GM23338 (cell line): ENCODE data around the gene MAP3K6. TPM values are rescaled to one million over a fixed set of nuclear protein-coding genes. Genes with fewer than 3 reads are reported as not detected.

Source experiments
- ATAC-seq: fragments of 200-7000 bp; cut with Tn5 transposase; 3 replicates; pipeline ENCODE4 v1.9.1; 2020
- DNase-seq: peaks from one replicate; pipeline ENCODE4 v3.0.0-alpha.2; 2015; ENCODE audit warnings: low spot score
- H2AFZ ChIP-seq: fragments of 200-600 bp; sonication (generic); 2 replicates; pipeline ENCODE4 v1.8.0; 2016; ENCODE audit warnings: antibody characterized with exemption, mild to moderate bottlenecking, moderate library complexity
- H3F3A ChIP-seq: fragments of 200-600 bp; sonication (generic); replicated peaks from 2 replicates; pipeline ENCODE4 v1.8.0; 2017; ENCODE audit warnings: antibody characterized with exemption, mixed run types, low read depth
- H3K27ac ChIP-seq: fragments of 200-600 bp; sonication (generic); 2 replicates; pipeline ENCODE4 v1.6.1; 2016; ENCODE audit warnings: low read depth
- H3K27me3 ChIP-seq: fragments of 200-600 bp; sonication (generic); 2 replicates; pipeline ENCODE4 v1.8.0; 2016; ENCODE audit warnings: mild to moderate bottlenecking, mixed run types, moderate library complexity; ENCODE audit not compliant: insufficient read depth
- H3K36me3 ChIP-seq: fragments of 200-600 bp; sonication (generic); 2 replicates; pipeline ENCODE4 v1.8.0; 2016; ENCODE audit warnings: mild to moderate bottlenecking; ENCODE audit not compliant: insufficient read depth
- H3K4me1 ChIP-seq: fragments of 200-600 bp; sonication (generic); 2 replicates; pipeline ENCODE4 v1.8.0; 2016; ENCODE audit warnings: mild to moderate bottlenecking, moderate library complexity; ENCODE audit not compliant: insufficient read depth
- H3K4me2 ChIP-seq: fragments of 200-600 bp; sonication (generic); 2 replicates; pipeline ENCODE4 v1.7.1; 2017; ENCODE audit warnings: mixed run types
- H3K4me3 ChIP-seq: fragments of 200-600 bp; sonication (generic); 2 replicates; pipeline ENCODE4 v1.6.1; 2016; ENCODE audit warnings: mixed run types
- H3K79me2 ChIP-seq: fragments of 200-600 bp; sonication (generic); replicated peaks from 2 replicates; pipeline ENCODE4 v1.8.0; 2017; ENCODE audit warnings: mild to moderate bottlenecking; ENCODE audit not compliant: insufficient read depth
- H3K9me2 ChIP-seq: fragments of 200-600 bp; sonication (generic); 2 replicates; pipeline ENCODE4 v1.8.0; 2017; ENCODE audit not compliant: insufficient read depth
- H4K20me1 ChIP-seq: fragments of 200-600 bp; sonication (generic); replicated peaks from 2 replicates; pipeline ENCODE4 v1.8.0; 2017; ENCODE audit warnings: mild to moderate bottlenecking; ENCODE audit not compliant: insufficient read depth
- H3K27ac Mint-ChIP-seq: 2 replicates; pipeline ENCODE4 v1.8.0; 2020; ENCODE audit warnings: inconsistent platforms, mild to moderate bottlenecking, moderate library complexity, mixed read lengths
- H3K27me3 Mint-ChIP-seq: 3 replicates; pipeline ENCODE4 v1.8.0; 2022; ENCODE audit warnings: low read depth, mild to moderate bottlenecking, moderate library complexity, mixed read lengths, inconsistent platforms; ENCODE audit not compliant: insufficient read depth, poor library complexity
- H3K36me3 Mint-ChIP-seq: 3 replicates; pipeline ENCODE4 v1.8.0; 2021; ENCODE audit warnings: low read depth, mild to moderate bottlenecking, inconsistent platforms, moderate library complexity, mixed read lengths
- H3K4me1 Mint-ChIP-seq: 3 replicates; pipeline ENCODE4 v1.8.0; 2020; ENCODE audit warnings: mild to moderate bottlenecking, inconsistent platforms, mixed read lengths
- H3K4me3 Mint-ChIP-seq: 3 replicates; pipeline ENCODE4 v1.8.0; 2021; ENCODE audit warnings: moderate library complexity, mild to moderate bottlenecking, inconsistent platforms, mixed read lengths
- H3K9me3 Mint-ChIP-seq: 3 replicates; pipeline ENCODE4 v1.8.0; 2020; ENCODE audit warnings: moderate library complexity, mild to moderate bottlenecking, inconsistent platforms, mixed read lengths
- ETS1 ChIP-seq: IDR thresholded peaks from 2 replicates; pipeline ENCODE4 v1.6.1; 2016; ENCODE audit warnings: antibody characterized with exemption
- NANOG ChIP-seq: IDR thresholded peaks from 2 replicates; pipeline ENCODE4 v1.6.1; 2016; ENCODE audit warnings: antibody characterized with exemption, borderline replicate concordance
- POLR2AphosphoS5 ChIP-seq: IDR thresholded peaks from 2 replicates; pipeline ENCODE4 v1.6.1; 2016; ENCODE audit warnings: antibody characterized with exemption, low read depth
- STAT1 ChIP-seq: IDR thresholded peaks from one replicate; pipeline ENCODE4 v1.6.1; 2016; ENCODE audit warnings: antibody characterized with exemption; ENCODE audit not compliant: unreplicated experiment
- polyA plus RNA-seq: library from polyadenylated mRNA; unstranded; fragments of >200 nt; fragmentation: Nextera tagmentation; extraction: Ambion mirVana; gene quantifications from 2 replicates; pipeline ENCODE4 v1.2.1, GENCODE V29; 2016
- total RNA-seq: library from RNA; depleted of rRNA; stranded (reverse); fragments of >200 nt; shearing (Covaris generic); gene quantifications from 2 replicates; pipeline ENCODE4 v1.2.3, GENCODE V29; 2014
- TF ChIP-seq, protein P1 (sequence below): fragments of 250-450 bp; sonication (Bioruptor Pico); IDR thresholded peaks from 2 replicates; pipeline ENCODE4 v1.5.0; 2020; ENCODE audit warnings: mild to moderate bottlenecking, moderate library complexity
- TF ChIP-seq, protein P2 (sequence below), 2 experiments: fragments of 200-600 bp in 1 of 2; sonication (generic) in 1 of 2; conservative IDR thresholded peaks; 2 replicates each; pipeline versions ENCODE4 v1.5.1 to v1.6.1; 2016 to 2017; ENCODE audit warnings: antibody characterized with exemption in 2 of 2, low read depth in 2 of 2, mild to moderate bottlenecking in 2 of 2, moderate library complexity in 1 of 2

Gene MAP3K6
- total and polyA plus RNA-seq, 2 experiments from 2014 or later = 8.2 to 10.6 TPM

DNA sequence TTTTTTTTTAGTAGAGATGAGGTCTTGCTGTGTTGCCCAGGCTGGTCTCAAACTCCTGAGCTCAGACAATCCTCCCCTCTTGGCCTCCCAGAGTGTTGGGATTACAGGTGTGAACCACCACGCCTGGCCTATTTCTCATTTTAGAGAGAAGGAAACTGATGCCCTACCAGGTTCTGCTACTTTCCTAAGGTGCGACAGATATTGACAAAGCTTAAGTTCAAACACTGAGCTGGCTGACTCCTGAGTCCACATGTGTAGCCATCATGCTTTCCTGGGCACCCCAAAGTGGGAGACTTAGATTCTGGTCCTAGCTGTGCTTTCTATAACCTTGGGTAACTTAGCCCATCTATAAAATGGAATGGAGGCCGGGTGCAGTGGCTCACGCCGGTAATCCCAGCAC lies 49.9 kb downstream of the MAP3K6 start:
- Histone ChIP-seq H3K9me2 (no peaks in the 10 kb centered on the region), H3K4me1 (no peaks in the 10 kb centered on the region), H3F3A (peaks cover 10% of the 10 kb centered on the region; the same call in 1 of the 2 replicates), H3K4me2 (no peak overlapping the region), H3K79me2 (no peaks in the 10 kb centered on the region), H3K36me3 (no peaks in the 10 kb centered on the region), H3K27me3 (no peaks in the 10 kb centered on the region), H4K20me1 (no peaks in the 10 kb centered on the region), H3K27ac (no peak overlapping the region), H2AFZ (no peak overlapping the region), H3K4me3 (no peak overlapping the region)
- Mint-ChIP-seq H3K9me3 (no peaks in the 10 kb centered on the region), H3K36me3 (no peaks in the 10 kb centered on the region), H3K27me3 (peaks cover 10% of the 10 kb centered on the region), H3K4me3 (no peak overlapping the region), H3K27ac (no peak overlapping the region), H3K4me1 (peaks cover 4% of the 10 kb centered on the region; the same call in 2 of the 3 replicates)
- TF ChIP-seq NANOG (no peak), ETS1 (no peak), POLR2AphosphoS5 (no peak), STAT1 (no peak)
- TF ChIP-seq, protein P1, sequence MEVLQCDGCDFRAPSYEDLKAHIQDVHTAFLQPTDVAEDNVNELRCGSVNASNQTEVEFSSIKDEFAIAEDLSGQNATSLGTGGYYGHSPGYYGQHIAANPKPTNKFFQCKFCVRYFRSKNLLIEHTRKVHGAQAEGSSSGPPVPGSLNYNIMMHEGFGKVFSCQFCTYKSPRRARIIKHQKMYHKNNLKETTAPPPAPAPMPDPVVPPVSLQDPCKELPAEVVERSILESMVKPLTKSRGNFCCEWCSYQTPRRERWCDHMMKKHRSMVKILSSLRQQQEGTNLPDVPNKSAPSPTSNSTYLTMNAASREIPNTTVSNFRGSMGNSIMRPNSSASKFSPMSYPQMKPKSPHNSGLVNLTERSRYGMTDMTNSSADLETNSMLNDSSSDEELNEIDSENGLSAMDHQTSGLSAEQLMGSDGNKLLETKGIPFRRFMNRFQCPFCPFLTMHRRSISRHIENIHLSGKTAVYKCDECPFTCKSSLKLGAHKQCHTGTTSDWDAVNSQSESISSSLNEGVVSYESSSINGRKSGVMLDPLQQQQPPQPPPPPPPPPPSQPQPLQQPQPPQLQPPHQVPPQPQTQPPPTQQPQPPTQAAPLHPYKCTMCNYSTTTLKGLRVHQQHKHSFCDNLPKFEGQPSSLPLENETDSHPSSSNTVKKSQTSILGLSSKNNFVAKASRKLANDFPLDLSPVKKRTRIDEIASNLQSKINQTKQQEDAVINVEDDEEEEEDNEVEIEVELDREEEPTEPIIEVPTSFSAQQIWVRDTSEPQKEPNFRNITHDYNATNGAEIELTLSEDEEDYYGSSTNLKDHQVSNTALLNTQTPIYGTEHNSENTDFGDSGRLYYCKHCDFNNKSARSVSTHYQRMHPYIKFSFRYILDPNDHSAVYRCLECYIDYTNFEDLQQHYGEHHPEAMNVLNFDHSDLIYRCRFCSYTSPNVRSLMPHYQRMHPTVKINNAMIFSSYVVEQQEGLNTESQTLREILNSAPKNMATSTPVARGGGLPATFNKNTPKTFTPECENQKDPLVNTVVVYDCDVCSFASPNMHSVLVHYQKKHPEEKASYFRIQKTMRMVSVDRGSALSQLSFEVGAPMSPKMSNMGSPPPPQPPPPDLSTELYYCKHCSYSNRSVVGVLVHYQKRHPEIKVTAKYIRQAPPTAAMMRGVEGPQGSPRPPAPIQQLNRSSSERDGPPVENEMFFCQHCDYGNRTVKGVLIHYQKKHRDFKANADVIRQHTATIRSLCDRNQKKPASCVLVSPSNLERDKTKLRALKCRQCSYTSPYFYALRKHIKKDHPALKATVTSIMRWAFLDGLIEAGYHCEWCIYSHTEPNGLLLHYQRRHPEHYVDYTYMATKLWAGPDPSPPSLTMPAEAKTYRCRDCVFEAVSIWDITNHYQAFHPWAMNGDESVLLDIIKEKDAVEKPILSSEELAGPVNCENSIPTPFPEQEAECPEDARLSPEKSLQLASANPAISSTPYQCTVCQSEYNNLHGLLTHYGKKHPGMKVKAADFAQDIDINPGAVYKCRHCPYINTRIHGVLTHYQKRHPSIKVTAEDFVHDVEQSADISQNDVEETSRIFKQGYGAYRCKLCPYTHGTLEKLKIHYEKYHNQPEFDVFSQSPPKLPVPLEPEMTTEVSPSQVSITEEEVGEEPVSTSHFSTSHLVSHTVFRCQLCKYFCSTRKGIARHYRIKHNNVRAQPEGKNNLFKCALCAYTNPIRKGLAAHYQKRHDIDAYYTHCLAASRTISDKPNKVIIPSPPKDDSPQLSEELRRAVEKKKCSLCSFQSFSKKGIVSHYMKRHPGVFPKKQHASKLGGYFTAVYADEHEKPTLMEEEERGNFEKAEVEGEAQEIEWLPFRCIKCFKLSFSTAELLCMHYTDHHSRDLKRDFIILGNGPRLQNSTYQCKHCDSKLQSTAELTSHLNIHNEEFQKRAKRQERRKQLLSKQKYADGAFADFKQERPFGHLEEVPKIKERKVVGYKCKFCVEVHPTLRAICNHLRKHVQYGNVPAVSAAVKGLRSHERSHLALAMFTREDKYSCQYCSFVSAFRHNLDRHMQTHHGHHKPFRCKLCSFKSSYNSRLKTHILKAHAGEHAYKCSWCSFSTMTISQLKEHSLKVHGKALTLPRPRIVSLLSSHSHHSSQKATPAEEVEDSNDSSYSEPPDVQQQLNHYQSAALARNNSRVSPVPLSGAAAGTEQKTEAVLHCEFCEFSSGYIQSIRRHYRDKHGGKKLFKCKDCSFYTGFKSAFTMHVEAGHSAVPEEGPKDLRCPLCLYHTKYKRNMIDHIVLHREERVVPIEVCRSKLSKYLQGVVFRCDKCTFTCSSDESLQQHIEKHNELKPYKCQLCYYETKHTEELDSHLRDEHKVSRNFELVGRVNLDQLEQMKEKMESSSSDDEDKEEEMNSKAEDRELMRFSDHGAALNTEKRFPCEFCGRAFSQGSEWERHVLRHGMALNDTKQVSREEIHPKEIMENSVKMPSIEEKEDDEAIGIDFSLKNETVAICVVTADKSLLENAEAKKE (CRISPR knock-in tag) = no peak
- TF ChIP-seq, protein P2, sequence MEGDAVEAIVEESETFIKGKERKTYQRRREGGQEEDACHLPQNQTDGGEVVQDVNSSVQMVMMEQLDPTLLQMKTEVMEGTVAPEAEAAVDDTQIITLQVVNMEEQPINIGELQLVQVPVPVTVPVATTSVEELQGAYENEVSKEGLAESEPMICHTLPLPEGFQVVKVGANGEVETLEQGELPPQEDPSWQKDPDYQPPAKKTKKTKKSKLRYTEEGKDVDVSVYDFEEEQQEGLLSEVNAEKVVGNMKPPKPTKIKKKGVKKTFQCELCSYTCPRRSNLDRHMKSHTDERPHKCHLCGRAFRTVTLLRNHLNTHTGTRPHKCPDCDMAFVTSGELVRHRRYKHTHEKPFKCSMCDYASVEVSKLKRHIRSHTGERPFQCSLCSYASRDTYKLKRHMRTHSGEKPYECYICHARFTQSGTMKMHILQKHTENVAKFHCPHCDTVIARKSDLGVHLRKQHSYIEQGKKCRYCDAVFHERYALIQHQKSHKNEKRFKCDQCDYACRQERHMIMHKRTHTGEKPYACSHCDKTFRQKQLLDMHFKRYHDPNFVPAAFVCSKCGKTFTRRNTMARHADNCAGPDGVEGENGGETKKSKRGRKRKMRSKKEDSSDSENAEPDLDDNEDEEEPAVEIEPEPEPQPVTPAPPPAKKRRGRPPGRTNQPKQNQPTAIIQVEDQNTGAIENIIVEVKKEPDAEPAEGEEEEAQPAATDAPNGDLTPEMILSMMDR (conservative IDR thresholded peaks at IDR 0.05; ENCODE audit: low read depth in 2 of 2) = no peak
- ATAC-seq (no peak), DNase-seq (no peak)
